Muscle layer of duodenum (tissue), 2 donors: Measurements from ENCODE around the gene HNRNPA3.
"Not testable (repeated sequence)": the region's sequence is repeated elsewhere in the genome, so short reads cannot be mapped to it uniquely, and the experiment has no call there.

Source experiments
- H3K27ac ChIP-seq: one replicate; pipeline ENCODE4 v1.7.0; 2013; ENCODE audit warnings: mild to moderate bottlenecking, low read length
- H3K27me3 ChIP-seq: one replicate; pipeline ENCODE4 v1.7.0; 2013; ENCODE audit warnings: low read depth, mild to moderate bottlenecking, control low read depth, low read length
- H3K36me3 ChIP-seq, 2 donors: one replicate each; pipeline ENCODE4 v1.7.0; 2013; ENCODE audit warnings: low read length in 2 of 2, control low read depth in 1 of 2, mild to moderate bottlenecking in 1 of 2; ENCODE audit not compliant: insufficient read depth in 2 of 2, control insufficient read depth in 1 of 2
- H3K4me1 ChIP-seq, 2 donors: one replicate each; pipeline ENCODE4 v1.7.0; 2013; ENCODE audit warnings: low read length in 2 of 2, mild to moderate bottlenecking in 2 of 2, control low read depth in 1 of 2, moderate library complexity in 1 of 2; ENCODE audit not compliant: insufficient read depth in 2 of 2, control insufficient read depth in 1 of 2
- H3K4me3 ChIP-seq, 2 donors: one replicate each; pipeline ENCODE4 v1.7.0; 2013; ENCODE audit warnings: low read length in 2 of 2, low read depth in 1 of 2, mild to moderate bottlenecking in 1 of 2
- H3K9me3 ChIP-seq, 2 donors: one replicate each; pipeline ENCODE4 v1.7.0; 2013; ENCODE audit warnings: low read length in 2 of 2, control low read depth in 1 of 2, mild to moderate bottlenecking in 1 of 2; ENCODE audit not compliant: control insufficient read depth in 1 of 2
- donor health status: healthy.

Gene HNRNPA3

GRCh38 chr2:177217247-177217843 is 4.8 kb downstream of the HNRNPA3 start:
- Histone ChIP-seq H3K4me3 (no peak overlapping the region), H3K36me3 (peaks cover 48 to 54% of the 10 kb centered on the region in 2 donors), H3K27ac (no peak overlapping the region), H3K4me1 (peaks cover 3 to 33% of the 10 kb centered on the region in 2 donors), H3K9me3 (no peaks in the 10 kb centered on the region), H3K27me3 (no peaks in the 10 kb centered on the region)

GRCh38 chr2:177219787-177220186 is 7.2 kb downstream of the HNRNPA3 start:
- not testable (repeated sequence) for H3K27me3 ChIP-seq, H3K27ac ChIP-seq, H3K4me3 ChIP-seq, H3K9me3 ChIP-seq
- H3K4me1 ChIP-seq, result peaks cover 3 to 25% of the 10 kb centered on the region in 2 donors
- H3K36me3 ChIP-seq, result peaks cover 55% of the 10 kb centered on the region in 2 donors

- Histone ChIP-seq H3K4me1 (peaks cover 0 to 8% of the 10 kb centered on the region in 2 donors), H3K27ac (no peak overlapping the region), H3K9me3 (no peaks in the 10 kb centered on the region), H3K4me3 (no peak overlapping the region), H3K36me3 (peaks cover 45 to 53% of the 10 kb centered on the region in 2 donors), H3K27me3 (no peaks in the 10 kb centered on the region)
These were observed 8.9 kb downstream of the HNRNPA3 start for GRCh38 chr2:177221534-177221933.

- no peak overlapping the region for H3K27ac ChIP-seq
- no peak overlapping the region for H3K4me3 ChIP-seq
- H3K27me3 ChIP-seq, result no peaks in the 10 kb centered on the region
- peaks cover 41 to 50% of the 10 kb centered on the region in 2 donors for H3K36me3 ChIP-seq
- H3K9me3 ChIP-seq, result no peaks in the 10 kb centered on the region
- H3K4me1 ChIP-seq, result peaks cover 0 to 6% of the 10 kb centered on the region in 2 donors
These were observed 9.4 kb downstream of the HNRNPA3 start for GRCh38 chr2:177221970-177222369.

GRCh38 chr2:177223436-177223835 is 10.8 kb downstream of the HNRNPA3 start:
- not testable (repeated sequence) for H3K27me3 ChIP-seq, H3K27ac ChIP-seq, H3K4me1 ChIP-seq, H3K9me3 ChIP-seq, H3K4me3 ChIP-seq
- peaks cover 29 to 36% of the 10 kb centered on the region in 2 donors for H3K36me3 ChIP-seq

- H3K27me3 ChIP-seq, result no peaks in the 10 kb centered on the region
- no peak overlapping the region for H3K27ac ChIP-seq
- H3K4me3 ChIP-seq, result no peak overlapping the region
- H3K4me1 ChIP-seq, result no peaks in the 10 kb centered on the region
- no peaks in the 10 kb centered on the region for H3K9me3 ChIP-seq
- H3K36me3 ChIP-seq, result peaks cover 28 to 35% of the 10 kb centered on the region in 2 donors
These were observed 13.4 kb downstream of the HNRNPA3 start for GRCh38 chr2:177225965-177226360.

GRCh38 chr2:177229442-177230242 is 17.0 kb downstream of the HNRNPA3 start:
- peaks cover 34 to 48% of the 10 kb centered on the region in 2 donors for H3K36me3 ChIP-seq
- H3K27me3 ChIP-seq, result no peaks in the 10 kb centered on the region
- no peak overlapping the region for H3K4me3 ChIP-seq
- no peaks in the 10 kb centered on the region for H3K9me3 ChIP-seq
- no peak overlapping the region for H3K27ac ChIP-seq
- H3K4me1 ChIP-seq, result no peaks in the 10 kb centered on the region

- Histone ChIP-seq H3K36me3 (peaks cover 30 to 48% of the 10 kb centered on the region in 2 donors), H3K4me1 (peaks cover 0 to 7% of the 10 kb centered on the region in 2 donors)
These were observed 18.7 kb downstream of the HNRNPA3 start for GRCh38 chr2:177231270-177231669.

GRCh38 chr2:177232098-177232704 is 19.6 kb downstream of the HNRNPA3 start:
- Histone ChIP-seq H3K9me3 (no peaks in the 10 kb centered on the region), H3K27ac (no peak overlapping the region), H3K4me1 (peaks cover 0 to 7% of the 10 kb centered on the region in 2 donors), H3K36me3 (peaks cover 30 to 48% of the 10 kb centered on the region in 2 donors), H3K27me3 (no peaks in the 10 kb centered on the region), H3K4me3 (no peak overlapping the region)

More at GRCh38 chr2:177231270-177231669, 18.7 kb downstream of the HNRNPA3 start:
- H3K27me3 ChIP-seq, result no peaks in the 10 kb centered on the region
- no peaks in the 10 kb centered on the region for H3K9me3 ChIP-seq
- H3K4me3 ChIP-seq, result no peak overlapping the region
- H3K27ac ChIP-seq, result no peak overlapping the region

- H3K27me3 ChIP-seq, result no peaks in the 10 kb centered on the region
- no peaks in the 10 kb centered on the region for H3K9me3 ChIP-seq
- peaks cover 0 to 25% of the 10 kb centered on the region in 2 donors for H3K4me1 ChIP-seq
- H3K27ac ChIP-seq, result no peak overlapping the region
- no peak overlapping the region for H3K4me3 ChIP-seq
- peaks cover 30 to 44% of the 10 kb centered on the region in 2 donors for H3K36me3 ChIP-seq
These were observed 21.7 kb downstream of the HNRNPA3 start for GRCh38 chr2:177234267-177234666.

- H3K36me3 ChIP-seq, result peaks cover 27 to 31% of the 10 kb centered on the region in 2 donors
- H3K9me3 ChIP-seq, result no peaks in the 10 kb centered on the region
- H3K4me1 ChIP-seq, result peaks cover 15 to 42% of the 10 kb centered on the region in 2 donors
- no peak overlapping the region for H3K4me3 ChIP-seq
- H3K27me3 ChIP-seq, result no peaks in the 10 kb centered on the region
- no peak overlapping the region for H3K27ac ChIP-seq
These were observed 23.4 kb downstream of the HNRNPA3 start for GRCh38 chr2:177235855-177236437.
